NCI-H82 treated with DMSO at 0.1 percent for 48 hours (cell line): ENCODE measurements around the gene CDH23.

Source experiments
- DNase-seq: peaks from one replicate; lab custom pipeline; 2025; ENCODE audit not compliant: unreplicated experiment; lab: John Stamatoyannopoulos, UW

CDH23 gene

GRCh38 chr10:71463111-71463510, 66.4 kb downstream of the CDH23 start:
- no peak for DNase-seq

GRCh38 chr10:71465551-71466252, 69.0 kb downstream of the CDH23 start:
- DNase-seq, result no peak

GRCh38 chr10:71466330-71466729, 69.6 kb downstream of the CDH23 start:
- no peak for DNase-seq

GRCh38 chr10:71467161-71467560, 70.4 kb downstream of the CDH23 start:
- DNase-seq, result no peak

- no peak for DNase-seq
Observed at GRCh38 chr10:71467569-71468362, 71.0 kb downstream of the CDH23 start.

GRCh38 chr10:71468363-71469094, 71.8 kb downstream of the CDH23 start:
- DNase-seq, result no peak

GRCh38 chr10:71471006-71471405, 74.3 kb downstream of the CDH23 start:
- no peak for DNase-seq

- no peak for DNase-seq
Observed at GRCh38 chr10:71471957-71472365, 75.2 kb downstream of the CDH23 start.

- no peak for DNase-seq
Observed at GRCh38 chr10:71472466-71472865, 75.7 kb downstream of the CDH23 start.

GRCh38 chr10:71472912-71473311, 76.2 kb downstream of the CDH23 start:
- DNase-seq, result no peak

- DNase-seq, result no peak
Observed at GRCh38 chr10:71473671-71474599, 77.2 kb downstream of the CDH23 start.

GRCh38 chr10:71474702-71475242, 78.1 kb downstream of the CDH23 start:
- DNase-seq, result no peak

- DNase-seq, result peak; percentile 70
Observed at GRCh38 chr10:71475243-71475871, 78.6 kb downstream of the CDH23 start.

GRCh38 chr10:71476228-71477011, 79.7 kb downstream of the CDH23 start:
- DNase-seq, result no peak

GRCh38 chr10:71478173-71478572, 81.5 kb downstream of the CDH23 start:
- no peak for DNase-seq

GRCh38 chr10:71478813-71479365, 82.2 kb downstream of the CDH23 start:
- no peak for DNase-seq

GRCh38 chr10:71479831-71480230, 83.1 kb downstream of the CDH23 start:
- DNase-seq, result no peak

- DNase-seq, result no peak
Observed at GRCh38 chr10:71480662-71481061, 83.9 kb downstream of the CDH23 start.
